CD4-positive, alpha-beta T cell treated with Interleukin-6 at 100 ng/mL for 8 hours (primary cell): ENCODE measurements around the gene TOPORS.

Experiments
- DNase-seq: peaks from one replicate; pipeline ENCODE4 v3.0.0-alpha.2; 2020; ENCODE audit warnings: mixed read lengths, low spot score

Gene TOPORS

GRCh38 chr9:32502464-32502863 lies 49.9 kb downstream of the TOPORS start:
- no peak for DNase-seq

- no peak for DNase-seq
Observed at GRCh38 chr9:32501868-32502267, 50.5 kb downstream of the TOPORS start.

GRCh38 chr9:32500768-32501167 lies 51.6 kb downstream of the TOPORS start:
- DNase-seq = no peak

- DNase-seq = no peak
Observed at GRCh38 chr9:32497921-32498320, 54.5 kb downstream of the TOPORS start.

- no peak for DNase-seq
Observed at GRCh38 chr9:32490601-32491000, 61.8 kb downstream of the TOPORS start.
